H1 (cell line): ENCODE data around the gene MYRIP. TPM values are rescaled to one million over a fixed set of nuclear protein-coding genes. Genes with fewer than 3 reads are reported as not detected.

Experiments
- CTCF ChIA-PET: fragments of 300-600 bp; sonication (Branson Sonifier 250); formaldehyde crosslinking; loops from one replicate; lab custom pipeline; 2021; ENCODE audit not compliant: partially characterized antibody; lab: Charles Lee
- POLR2A ChIA-PET: fragments of 300-600 bp; sonication (Branson Sonifier 250); formaldehyde crosslinking; loops from one replicate; lab custom pipeline; 2021; ENCODE audit warnings: inconsistent platforms; ENCODE audit not compliant: partially characterized antibody; lab: Charles Lee
- DNase-seq, 2 experiments: peaks; one replicate each; pipeline versions ENCODE4 v3.0.0 to v3.0.0-alpha.2; 2010 to 2022; ENCODE audit warnings: low spot score in 2 of 2, low read depth in 1 of 2, mixed read lengths in 1 of 2
- FAIRE-seq: peaks from 2 replicates; lab custom pipeline; 2011; peaks lifted over from hg19 to GRCh38; lab: Jason Lieb, UNC
- H2AFZ ChIP-seq: 2 replicates; pipeline ENCODE4 v1.8.1; 2012; ENCODE audit warnings: low read length, inconsistent platforms
- H2AK5ac ChIP-seq: 2 replicates; pipeline ENCODE4 v1.6.1; 2013; ENCODE audit warnings: low read depth, low read length
- H2BK120ac ChIP-seq: replicated peaks from 2 replicates; pipeline ENCODE3; 2013; ENCODE audit warnings: low read depth, low read length, inconsistent platforms
- H2BK12ac ChIP-seq: 2 replicates; pipeline ENCODE4 v1.6.1; 2013; ENCODE audit warnings: low read depth, low read length
- H2BK15ac ChIP-seq: 2 replicates; pipeline ENCODE4 v1.6.1; 2013; ENCODE audit warnings: low read length
- H2BK20ac ChIP-seq: 2 replicates; pipeline ENCODE4 v1.6.1; 2013; ENCODE audit warnings: low read length
- H2BK5ac ChIP-seq: 2 replicates; pipeline ENCODE4 v1.6.1; 2013; ENCODE audit warnings: low read depth, low read length
- H3K14ac ChIP-seq: 2 replicates; pipeline ENCODE4 v1.6.1; 2013; ENCODE audit warnings: inconsistent platforms; ENCODE audit not compliant: insufficient read length
- H3K18ac ChIP-seq: 2 replicates; pipeline ENCODE4 v1.6.1; 2013; ENCODE audit warnings: low read length; ENCODE audit errors: extremely low read depth
- H3K23ac ChIP-seq: 2 replicates; pipeline ENCODE4 v1.6.1; 2013; ENCODE audit warnings: inconsistent platforms; ENCODE audit not compliant: insufficient read length
- H3K23me2 ChIP-seq: 2 replicates; pipeline ENCODE4 v1.6.1; 2013; ENCODE audit warnings: low read depth, low read length
- H3K27ac ChIP-seq: 2 replicates; pipeline ENCODE4 v1.6.1; 2011; ENCODE audit warnings: low read depth, low read length, inconsistent platforms
- H3K27me3 ChIP-seq, 4 experiments: replicated peaks in 1 of 4; 1 replicate in 1 of 4; 2 replicates in 3 of 4; pipeline versions ENCODE4 v1.6.1 to v1.8.1; 2011 to 2013; ENCODE audit warnings: low read length in 3 of 4, mild to moderate bottlenecking in 3 of 4, inconsistent platforms in 2 of 4, mixed read lengths in 2 of 4, moderate library complexity in 1 of 4; ENCODE audit not compliant: control insufficient read depth in 3 of 4, insufficient read depth in 3 of 4; ENCODE audit errors: extremely low read depth in 1 of 4
- H3K36me3 ChIP-seq, 4 experiments: 2 replicates each; pipeline versions ENCODE4 v1.6.1 to v1.8.1; 2011 to 2013; ENCODE audit warnings: mild to moderate bottlenecking in 4 of 4, low read length in 3 of 4, moderate library complexity in 2 of 4, control low read depth in 1 of 4, inconsistent platforms in 1 of 4; ENCODE audit not compliant: insufficient read depth in 4 of 4, control insufficient read depth in 2 of 4
- H3K4ac ChIP-seq: replicated peaks from 2 replicates; pipeline ENCODE3; 2013; ENCODE audit warnings: low read length, low read depth, mixed read lengths, inconsistent platforms; ENCODE audit not compliant: insufficient read length
- H3K4me1 ChIP-seq, 4 experiments: replicated peaks in 1 of 4; 1 replicate in 1 of 4; 2 replicates in 3 of 4; pipeline versions ENCODE4 v1.6.1 to v1.8.1; 2011 to 2013; ENCODE audit warnings: low read length in 3 of 4, inconsistent platforms in 2 of 4, mixed read lengths in 1 of 4; ENCODE audit not compliant: insufficient read depth in 4 of 4, control insufficient read depth in 3 of 4
- H3K4me2 ChIP-seq, 2 experiments: 2 replicates each; pipeline versions ENCODE4 v1.6.1 to v1.8.1; 2011 to 2013; ENCODE audit warnings: low read depth in 2 of 2, low read length in 2 of 2, control low read depth in 1 of 2, inconsistent platforms in 1 of 2, mild to moderate bottlenecking in 1 of 2; ENCODE audit not compliant: insufficient read depth in 1 of 2
- H3K4me3 ChIP-seq, 4 experiments: fragments of 200-600, 300-600 bp in 1 of 4; sonication (generic), shearing (Covaris generic), sonication (Bioruptor Twin) in 1 of 4; 2 replicates each; pipeline versions ENCODE4 v1.5.1 to v1.8.1; 2011 to 2016; ENCODE audit warnings: low read length in 4 of 4, low read depth in 3 of 4, control low read depth in 2 of 4, inconsistent platforms in 2 of 4, mild to moderate bottlenecking in 2 of 4, mixed read lengths in 1 of 4, moderate library complexity in 1 of 4; ENCODE audit not compliant: insufficient read depth in 2 of 4; ENCODE audit errors: extremely low read depth in 1 of 4
- H3K56ac ChIP-seq: replicated peaks from 2 replicates; pipeline ENCODE3; 2013; ENCODE audit warnings: low read depth, mild to moderate bottlenecking, mixed read lengths, low read length, inconsistent platforms; ENCODE audit not compliant: insufficient read length
- H3K79me1 ChIP-seq: 2 replicates; pipeline ENCODE4 v1.6.1; 2013; ENCODE audit warnings: low read depth, low read length, control low read depth
- H3K79me2 ChIP-seq, 2 experiments: 2 replicates each; pipeline versions ENCODE4 v1.6.1 to v1.8.1; 2012 to 2013; ENCODE audit warnings: low read length in 2 of 2, mild to moderate bottlenecking in 2 of 2, inconsistent platforms in 1 of 2; ENCODE audit not compliant: insufficient read depth in 2 of 2, control insufficient read depth in 1 of 2
- H3K9ac ChIP-seq, 4 experiments: replicated peaks in 1 of 4; 1 replicate in 1 of 4; 2 replicates in 3 of 4; pipeline versions ENCODE4 v1.6.1 to v1.8.1; 2011 to 2013; ENCODE audit warnings: low read depth in 3 of 4, low read length in 3 of 4, control low read depth in 2 of 4, mild to moderate bottlenecking in 2 of 4, moderate library complexity in 2 of 4, inconsistent platforms in 1 of 4; ENCODE audit errors: extremely low read depth in 1 of 4
- H3K9me3 ChIP-seq, 2 experiments: 2 replicates each; pipeline versions ENCODE4 v1.6.1 to v1.8.1; 2012 to 2013; ENCODE audit warnings: mild to moderate bottlenecking in 2 of 2, moderate library complexity in 2 of 2, control low read depth in 1 of 2, inconsistent platforms in 1 of 2, low read depth in 1 of 2, low read length in 1 of 2, mixed read lengths in 1 of 2; ENCODE audit not compliant: insufficient read depth in 2 of 2
- H4K20me1 ChIP-seq, 2 experiments: replicated peaks in 1 of 2; 2 replicates each; pipeline versions ENCODE3 to v1.8.1; 2011 to 2013; ENCODE audit warnings: inconsistent platforms in 2 of 2, low read length in 2 of 2, mild to moderate bottlenecking in 1 of 2; ENCODE audit not compliant: insufficient read depth in 2 of 2, control insufficient read depth in 1 of 2
- H4K5ac ChIP-seq: 2 replicates; pipeline ENCODE4 v1.6.1; 2013; ENCODE audit warnings: low read length, low read depth, mixed read lengths, inconsistent platforms; ENCODE audit not compliant: insufficient read length
- H4K8ac ChIP-seq: 2 replicates; pipeline ENCODE4 v1.8.0; 2013; ENCODE audit warnings: mild to moderate bottlenecking, moderate library complexity, low read length, inconsistent platforms; ENCODE audit not compliant: insufficient read depth; ENCODE audit errors: extremely low read depth
- H4K91ac ChIP-seq: replicated peaks from 2 replicates; pipeline ENCODE3; 2013; ENCODE audit warnings: low read length, mixed read lengths, inconsistent platforms; ENCODE audit not compliant: insufficient read length
- ASH2L ChIP-seq: fragments of 200-600, 300-600 bp; sonication (generic); IDR thresholded peaks from one replicate; pipeline ENCODE4 v1.7.1; 2017; ENCODE audit warnings: low read length
- CBX5 ChIP-seq: fragments of 300-800, 300-1000 bp; sonication (generic); IDR thresholded peaks from 2 replicates; pipeline ENCODE4 v1.7.1; 2016; ENCODE audit warnings: antibody characterized with exemption, low read length, low read depth
- CTCF ChIP-seq, 3 experiments: IDR thresholded peaks; 1 replicate in 2 of 3; 2 replicates in 1 of 3; pipeline versions ENCODE4 v1.5.1 to v1.6.1; 2011; ENCODE audit warnings: low read length in 3 of 3, mild to moderate bottlenecking in 3 of 3, inconsistent platforms in 2 of 3, low read depth in 1 of 3, moderate library complexity in 1 of 3; ENCODE audit not compliant: insufficient read depth in 1 of 3; ENCODE audit errors: control extremely low read depth in 1 of 3
- MAX ChIP-seq: IDR thresholded peaks from 2 replicates; pipeline ENCODE4 v1.6.1; 2012; ENCODE audit warnings: inconsistent platforms
- POLR2A ChIP-seq, 2 experiments: IDR thresholded peaks; 1 replicate in 1 of 2; 2 replicates in 1 of 2; pipeline ENCODE4 v1.6.1; 2011; ENCODE audit warnings: low read depth in 2 of 2, low read length in 2 of 2, mild to moderate bottlenecking in 2 of 2; ENCODE audit errors: control extremely low read depth in 1 of 2
- SIX5 ChIP-seq: IDR thresholded peaks from 2 replicates; pipeline ENCODE4 v1.6.1; 2011; ENCODE audit warnings: mild to moderate bottlenecking, low read depth, low read length
- SRF ChIP-seq: IDR thresholded peaks from 2 replicates; pipeline ENCODE4 v1.6.1; 2011; ENCODE audit warnings: mild to moderate bottlenecking, low read depth, low read length, moderate library complexity
- SUZ12 ChIP-seq: fragments of 200-600 bp; sonication (generic); IDR thresholded peaks from 2 replicates; pipeline ENCODE4 v1.6.1; 2012; ENCODE audit warnings: mild to moderate bottlenecking, inconsistent platforms, low read length, moderate library complexity, mixed read lengths
- TCF12 ChIP-seq: IDR thresholded peaks from 2 replicates; pipeline ENCODE4 v1.6.1; 2011; ENCODE audit warnings: low read depth, mild to moderate bottlenecking, low read length
- USF2 ChIP-seq: IDR thresholded peaks from 2 replicates; pipeline ENCODE4 v1.6.1; 2011; ENCODE audit warnings: low read length, improper control_type of control experiment
- ZNF274 ChIP-seq: IDR thresholded peaks from 2 replicates; pipeline ENCODE4 v1.7.0; 2012; ENCODE audit warnings: low read length, borderline replicate concordance; ENCODE audit errors: extremely low read depth
- WGBS, 2 experiments: shearing (Covaris generic) in 1 of 2; methylation state at CpG; one replicate each; pipeline versions ENCODE4 v1.1.6 to v1.1.7; 2013 to 2015; ENCODE audit warnings: low lambda C conversion rate in 2 of 2, mixed read lengths in 2 of 2, inconsistent platforms in 1 of 2, low coverage in 1 of 2, missing lambda C conversion rate in 1 of 2; ENCODE audit not compliant: insufficient replicate concordance in 2 of 2, insufficient coverage in 1 of 2, insufficient read length in 1 of 2; ENCODE audit errors: extremely low coverage in 1 of 2, missing lambda C conversion rate in 1 of 2; 5-methylcytosine and 5-hydroxymethylcytosine counted together
- polyA plus RNA-seq, 7 experiments: library from polyadenylated mRNA; depleted of rRNA in 3 of 7; stranded (reverse) in 5 of 7; unstranded in 2 of 7; fragments of >200 nt in 5 of 7; fragments of 200-250 nt in 2 of 7; gene quantifications; 1 replicate in 5 of 7; 2 replicates in 1 of 7; 4 replicates in 1 of 7; pipeline versions ENCODE4 v1.2.1 to v1.2.3, GENCODE V29; 2011 to 2013; ENCODE audit warnings: missing spikeins in 2 of 7, mixed read lengths in 2 of 7
- total RNA-seq: library from RNA; stranded (reverse); fragmentation: NEBNext Ultra II Directional; extraction: Animal tissue kit (Norgen Biotek cat#: 25700); gene quantifications from 2 replicates; pipeline ENCODE4 v1.2.1, GENCODE V29; 2021

MYRIP gene
- total and polyA plus RNA-seq, 2 of the 8 experiments (the other 6 are each of a cell fraction or from before 2014, with no cell fraction given), result 0.54 to 4.3 TPM

GRCh38 chr3:40228792-40229350 is 419.5 kb downstream of the MYRIP start:
- H3K18ac ChIP-seq, result no peak overlapping the region
- no peaks in the 10 kb centered on the region for H4K20me1 ChIP-seq
- H3K4me2 ChIP-seq, result no peak overlapping the region
- no peak overlapping the region for H3K4me3 ChIP-seq
- H2BK15ac ChIP-seq, result no peak overlapping the region
- H3K79me2 ChIP-seq, result no peaks in the 10 kb centered on the region
- no peaks in the 10 kb centered on the region for H3K27me3 ChIP-seq
- no peak overlapping the region for H2BK120ac ChIP-seq
- no peak overlapping the region for H3K4ac ChIP-seq
- no peaks in the 10 kb centered on the region for H3K4me1 ChIP-seq
- no peak overlapping the region for H3K14ac ChIP-seq
- POLR2A ChIA-PET, result no interaction called here
- H2AK5ac ChIP-seq, result no peak overlapping the region
- no peaks in the 10 kb centered on the region for H3K79me1 ChIP-seq
- no peaks in the 10 kb centered on the region for H3K23me2 ChIP-seq
- H3K9ac ChIP-seq, result no peak overlapping the region
- no peak overlapping the region for H4K5ac ChIP-seq
- no peak overlapping the region for H3K23ac ChIP-seq
- H4K8ac ChIP-seq, result no peak overlapping the region
- no peak overlapping the region for H2AFZ ChIP-seq
- no peak overlapping the region for H2BK12ac ChIP-seq
- no peak overlapping the region for H3K27ac ChIP-seq
- no peak overlapping the region for H2BK20ac ChIP-seq
- no peak overlapping the region for H4K91ac ChIP-seq
- H3K56ac ChIP-seq, result no peak overlapping the region
- no peaks in the 10 kb centered on the region for H3K36me3 ChIP-seq
- H2BK5ac ChIP-seq, result no peak overlapping the region
- no peaks in the 10 kb centered on the region for H3K9me3 ChIP-seq
- CTCF ChIA-PET, result interaction anchor here (0.9 to 2.6 kb wide), 3 partner anchors 9 to 89 kb away, joined by 4 to 12 read pairs (median 9); partner anchors contain the start of gene EIF1B
- DNase-seq (no peak), FAIRE-seq (no peak)
- WGBS, 2 experiments, result 96% methylated on average over 5 of the region's 5 CpGs; no CpG with 5 or more reads in 1 of the 2 experiments
- no peak for TF ChIP-seq ASH2L
- TF ChIP-seq SIX5, result no peak
- TF ChIP-seq CBX5, result no peak
- no peak for TF ChIP-seq SRF
- TF ChIP-seq ZNF274, result no peak
- TF ChIP-seq MAX, result no peak
- TF ChIP-seq POLR2A (IDR thresholded peaks at IDR 0.05; ENCODE audit: control extremely low read depth in 1 of 2, low read depth in 2 of 2, low read length in 2 of 2), result no peak
- no peak for TF ChIP-seq SUZ12
- no peak for TF ChIP-seq USF2
- TF ChIP-seq TCF12, result no peak
- no peak for TF ChIP-seq CTCF (IDR thresholded peaks at IDR 0.05; ENCODE audit: control extremely low read depth in 1 of 3, insufficient read depth in 1 of 3, low read depth in 1 of 3, low read length in 3 of 3)
